Neural cell (in vitro differentiated cells): Measurements from ENCODE around the gene HMCN2.

Experiments used
- EP300 ChIP-seq: fragments of 450-650 bp; conservative IDR thresholded peaks from 2 replicates; pipeline ENCODE4 v1.6.1; 2014; ENCODE audit warnings: antibody characterized with exemption, mild to moderate bottlenecking, moderate library complexity; ENCODE audit not compliant: poor library complexity, severe bottlenecking
- EZH2 ChIP-seq: fragments of 200-600, 300-800 bp; shearing (Covaris generic), sonication (generic); IDR thresholded peaks from 2 replicates; pipeline ENCODE4 v1.6.1; 2014; ENCODE audit warnings: antibody characterized with exemption, low read length, borderline replicate concordance, mild to moderate bottlenecking; ENCODE audit not compliant: insufficient read depth, poor library complexity, severe bottlenecking
- POLR2AphosphoS5 ChIP-seq: IDR thresholded peaks from 2 replicates; pipeline ENCODE4 v1.6.1; 2012
- SMC3 ChIP-seq: fragments of 450-650 bp; conservative IDR thresholded peaks from 2 replicates; pipeline ENCODE4 v1.6.1; 2014; ENCODE audit warnings: antibody characterized with exemption, mild to moderate bottlenecking, moderate library complexity; ENCODE audit not compliant: poor library complexity
- TF ChIP-seq, protein P1 (sequence below): fragments of 450-650 bp; IDR thresholded peaks from 2 replicates; pipeline ENCODE4 v1.5.1; 2014; ENCODE audit warnings: antibody characterized with exemption, mild to moderate bottlenecking, moderate library complexity; ENCODE audit not compliant: poor library complexity, severe bottlenecking

DNA sequence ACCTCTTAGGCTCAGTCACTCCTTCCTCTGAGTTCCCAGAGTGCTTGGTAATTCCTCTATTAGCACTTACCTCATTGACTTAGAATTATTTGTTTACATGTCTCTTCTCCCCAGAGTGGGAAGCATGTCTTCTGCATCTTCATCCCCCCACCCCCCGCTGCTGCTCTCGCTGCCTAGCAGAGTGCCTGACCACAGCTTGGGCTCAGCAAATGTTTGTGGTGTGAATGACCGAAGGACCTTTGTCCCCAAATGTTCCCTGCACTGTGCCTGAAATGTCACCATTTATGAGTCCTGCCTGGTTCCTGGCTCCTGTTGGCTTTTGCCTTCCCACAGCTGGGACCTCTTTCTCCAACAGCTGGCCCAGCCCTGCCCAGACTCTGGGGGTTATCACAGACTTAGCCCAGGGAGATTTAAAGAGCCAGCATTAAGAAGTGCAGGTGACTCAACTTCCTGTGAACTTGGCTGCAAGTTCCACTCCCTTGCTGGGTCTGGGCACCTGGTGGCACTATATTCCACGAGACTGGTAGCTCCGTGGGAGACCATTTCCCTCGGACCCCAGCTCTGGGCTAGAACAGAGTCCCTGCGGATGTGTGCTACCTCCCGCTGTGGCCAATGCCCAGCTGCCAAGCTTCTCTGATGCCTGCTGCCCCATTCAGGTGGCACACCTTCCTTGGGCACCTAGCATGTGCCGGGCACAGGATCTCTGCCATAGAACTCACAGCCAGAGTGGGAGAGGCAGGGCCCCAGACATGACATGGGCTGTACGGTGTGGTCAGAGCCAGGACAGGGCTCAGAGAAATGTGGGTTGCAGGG, 1.8 kb upstream of the HMCN2 start:
- TF ChIP-seq, protein P1, sequence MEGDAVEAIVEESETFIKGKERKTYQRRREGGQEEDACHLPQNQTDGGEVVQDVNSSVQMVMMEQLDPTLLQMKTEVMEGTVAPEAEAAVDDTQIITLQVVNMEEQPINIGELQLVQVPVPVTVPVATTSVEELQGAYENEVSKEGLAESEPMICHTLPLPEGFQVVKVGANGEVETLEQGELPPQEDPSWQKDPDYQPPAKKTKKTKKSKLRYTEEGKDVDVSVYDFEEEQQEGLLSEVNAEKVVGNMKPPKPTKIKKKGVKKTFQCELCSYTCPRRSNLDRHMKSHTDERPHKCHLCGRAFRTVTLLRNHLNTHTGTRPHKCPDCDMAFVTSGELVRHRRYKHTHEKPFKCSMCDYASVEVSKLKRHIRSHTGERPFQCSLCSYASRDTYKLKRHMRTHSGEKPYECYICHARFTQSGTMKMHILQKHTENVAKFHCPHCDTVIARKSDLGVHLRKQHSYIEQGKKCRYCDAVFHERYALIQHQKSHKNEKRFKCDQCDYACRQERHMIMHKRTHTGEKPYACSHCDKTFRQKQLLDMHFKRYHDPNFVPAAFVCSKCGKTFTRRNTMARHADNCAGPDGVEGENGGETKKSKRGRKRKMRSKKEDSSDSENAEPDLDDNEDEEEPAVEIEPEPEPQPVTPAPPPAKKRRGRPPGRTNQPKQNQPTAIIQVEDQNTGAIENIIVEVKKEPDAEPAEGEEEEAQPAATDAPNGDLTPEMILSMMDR, result no peak
- TF ChIP-seq EZH2 (no peak), POLR2AphosphoS5 (no peak), SMC3 (no peak), EP300 (no peak)
